ENCODE results near the gene TMC1. TPM values are rescaled to one million over a fixed set of nuclear protein-coding genes. Genes with fewer than 3 reads are reported as not detected.

Gene TMC1
- total and polyA plus RNA-seq, 2 experiments from 2014 or later, result not detected

DNA sequence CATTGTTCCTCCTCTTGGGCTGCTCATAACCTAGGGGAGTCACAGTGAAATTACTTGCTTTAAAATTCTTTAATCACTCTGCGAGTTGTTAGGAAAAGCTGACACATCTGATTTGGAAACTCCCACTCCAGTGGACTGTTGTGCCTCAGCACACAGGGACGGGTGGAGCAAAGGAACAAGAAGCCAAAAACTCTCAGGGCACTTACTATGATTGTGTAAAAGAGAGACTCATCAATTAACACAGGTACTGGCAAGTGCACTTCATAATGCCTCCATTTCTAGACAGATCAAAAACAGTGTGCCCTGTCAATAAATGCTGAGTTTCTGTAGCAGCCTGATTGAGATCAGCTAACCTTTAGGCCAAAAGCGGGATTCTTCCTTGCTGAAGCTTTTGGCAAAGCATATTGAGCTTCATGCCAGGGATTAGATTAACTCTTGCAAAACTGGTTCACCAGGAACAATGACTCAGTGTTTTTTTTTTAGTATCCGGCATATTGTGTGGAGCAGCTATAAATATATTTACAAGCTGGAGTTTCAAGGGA is 55.9 kb downstream of the TMC1 start:
- H3K27ac ChIP-seq, result no peak overlapping the region
- no peaks in the 10 kb centered on the region for H3K9me3 ChIP-seq (ENCODE audit: low read depth)
- H3K4me1 ChIP-seq (ENCODE audit: low read depth), result no peaks in the 10 kb centered on the region
- TF ChIP-seq, protein P1, sequence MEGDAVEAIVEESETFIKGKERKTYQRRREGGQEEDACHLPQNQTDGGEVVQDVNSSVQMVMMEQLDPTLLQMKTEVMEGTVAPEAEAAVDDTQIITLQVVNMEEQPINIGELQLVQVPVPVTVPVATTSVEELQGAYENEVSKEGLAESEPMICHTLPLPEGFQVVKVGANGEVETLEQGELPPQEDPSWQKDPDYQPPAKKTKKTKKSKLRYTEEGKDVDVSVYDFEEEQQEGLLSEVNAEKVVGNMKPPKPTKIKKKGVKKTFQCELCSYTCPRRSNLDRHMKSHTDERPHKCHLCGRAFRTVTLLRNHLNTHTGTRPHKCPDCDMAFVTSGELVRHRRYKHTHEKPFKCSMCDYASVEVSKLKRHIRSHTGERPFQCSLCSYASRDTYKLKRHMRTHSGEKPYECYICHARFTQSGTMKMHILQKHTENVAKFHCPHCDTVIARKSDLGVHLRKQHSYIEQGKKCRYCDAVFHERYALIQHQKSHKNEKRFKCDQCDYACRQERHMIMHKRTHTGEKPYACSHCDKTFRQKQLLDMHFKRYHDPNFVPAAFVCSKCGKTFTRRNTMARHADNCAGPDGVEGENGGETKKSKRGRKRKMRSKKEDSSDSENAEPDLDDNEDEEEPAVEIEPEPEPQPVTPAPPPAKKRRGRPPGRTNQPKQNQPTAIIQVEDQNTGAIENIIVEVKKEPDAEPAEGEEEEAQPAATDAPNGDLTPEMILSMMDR (IDR thresholded peaks at IDR 0.05; ENCODE audit: low read depth, low read length), result no peak
- H3K27me3 ChIP-seq, result no peaks in the 10 kb centered on the region
- no peak overlapping the region for H3K4me3 ChIP-seq
- no peaks in the 10 kb centered on the region for H3K36me3 ChIP-seq
- peak in 1 of 2 donors; percentile 93 for DNase-seq (ENCODE audit: low read depth in 1 of 2, low spot score in 1 of 2)

DNA sequence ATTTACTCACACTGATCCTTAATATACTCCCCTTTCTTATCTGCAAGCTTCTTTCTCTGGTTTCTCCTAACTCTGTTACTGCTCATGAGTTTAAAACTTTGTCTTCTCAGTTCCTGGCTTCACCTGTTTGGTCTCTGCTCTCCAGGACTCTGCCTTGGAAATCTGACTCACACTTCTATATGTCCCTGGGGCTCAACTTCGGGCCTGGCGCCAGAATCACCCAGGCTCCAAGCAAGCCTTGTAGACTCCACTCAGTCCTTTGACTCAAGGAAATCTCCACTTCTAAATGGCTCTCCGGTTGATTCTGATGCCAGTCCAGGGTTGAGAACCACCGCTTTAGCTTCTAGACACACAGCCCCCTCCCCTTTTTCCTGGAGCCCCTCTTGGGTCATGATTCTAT is 57.8 kb downstream of the TMC1 start:
- peak in 1 of 2 donors; percentile 82 for DNase-seq (ENCODE audit: low read depth in 1 of 2, low spot score in 1 of 2)
- H3K27me3 ChIP-seq, result no peaks in the 10 kb centered on the region
- no peaks in the 10 kb centered on the region for H3K9me3 ChIP-seq (ENCODE audit: low read depth)
- no peaks in the 10 kb centered on the region for H3K36me3 ChIP-seq
- no peak overlapping the region for H3K4me3 ChIP-seq
- TF ChIP-seq, protein P1 (IDR thresholded peaks at IDR 0.05; ENCODE audit: low read depth, low read length), result no peak
- H3K4me1 ChIP-seq (ENCODE audit: low read depth), result no peaks in the 10 kb centered on the region
- H3K27ac ChIP-seq, result no peak overlapping the region

DNA sequence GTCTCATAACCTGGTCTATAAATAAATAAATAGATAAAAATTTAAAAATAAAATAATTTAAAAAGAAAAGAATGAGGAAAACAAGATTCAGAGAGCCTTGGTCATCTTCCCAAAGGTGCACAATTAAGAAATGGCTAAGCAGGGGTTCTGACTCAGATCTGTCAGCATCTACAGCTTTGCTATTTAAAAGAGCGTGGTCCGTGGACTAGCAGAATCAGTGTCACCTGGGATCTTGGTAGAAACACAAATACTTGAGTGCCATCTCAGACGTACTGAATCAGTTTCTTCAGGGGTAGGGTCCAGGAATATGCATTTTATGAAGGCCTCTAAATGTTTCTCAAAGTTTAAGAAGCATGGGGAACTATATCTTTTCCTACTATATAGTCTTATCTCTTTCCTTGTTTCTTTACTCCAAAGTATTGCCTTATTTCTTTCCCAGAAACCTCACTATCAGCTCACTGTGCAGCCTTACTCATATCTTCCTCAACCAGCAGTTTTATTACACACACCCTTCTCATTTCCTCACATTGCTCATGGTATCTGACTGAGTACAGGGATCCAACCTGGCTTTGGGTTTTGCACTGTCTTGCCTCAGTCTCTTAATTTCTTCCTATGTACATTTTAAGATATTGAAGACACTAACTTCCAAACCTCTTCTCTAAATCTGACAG is 58.6 kb downstream of the TMC1 start:
- TF ChIP-seq, protein P1 (IDR thresholded peaks at IDR 0.05; ENCODE audit: low read depth, low read length), result no peak
- peak in 1 of 2 donors; percentile 64 for DNase-seq (ENCODE audit: low read depth in 1 of 2, low spot score in 1 of 2)
- no peak overlapping the region for H3K27ac ChIP-seq

DNA sequence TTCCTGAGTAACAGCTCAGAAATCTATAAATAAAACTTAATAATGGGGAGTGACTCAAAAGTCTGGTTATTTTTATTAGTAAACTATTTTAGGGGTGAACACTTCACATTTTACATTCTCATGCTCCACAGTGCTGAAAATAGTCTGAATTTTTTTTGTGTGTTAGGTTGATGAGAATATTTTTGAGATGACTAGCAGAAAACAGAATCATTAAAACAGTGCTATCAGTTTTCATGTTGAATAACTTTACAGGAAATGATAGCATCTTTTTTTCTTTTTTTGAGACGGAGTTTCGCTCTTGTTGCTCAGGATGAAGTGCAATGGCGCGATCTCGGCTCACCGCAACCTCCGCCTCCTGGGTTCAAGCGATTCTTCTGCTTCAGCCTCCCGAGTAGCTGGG is 60.3 kb downstream of the TMC1 start:
- DNase-seq (ENCODE audit: low read depth in 1 of 2, low spot score in 1 of 2), result no peak

More for the DNA sequence above, 58.6 kb downstream of the TMC1 start:
- Histone ChIP-seq H3K27me3 (no peaks in the 10 kb centered on the region), H3K36me3 (no peaks in the 10 kb centered on the region), H3K9me3 (ENCODE audit: low read depth) (no peaks in the 10 kb centered on the region), H3K4me3 (no peak overlapping the region), H3K4me1 (ENCODE audit: low read depth) (no peaks in the 10 kb centered on the region)

DNA sequence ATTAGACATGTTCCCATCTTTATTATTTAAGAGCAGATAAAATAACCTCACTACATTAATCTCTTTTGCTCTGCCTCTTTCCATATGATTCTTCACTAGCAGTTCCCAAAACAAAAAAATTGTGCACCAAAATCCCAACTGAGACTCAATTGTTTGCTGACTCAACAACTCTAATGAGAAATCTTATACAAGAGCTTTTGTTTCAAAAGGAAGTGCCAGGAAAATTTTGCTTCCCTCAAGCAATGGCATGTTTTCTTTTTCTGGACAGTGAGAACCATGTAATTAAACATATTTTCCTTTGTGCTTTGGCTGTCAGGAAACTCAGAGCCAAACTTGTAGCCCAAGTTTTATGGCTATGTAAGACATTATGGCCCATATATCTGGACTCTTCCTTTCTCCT is 62.0 kb downstream of the TMC1 start:
- peak in 1 of 2 donors; percentile 24 for DNase-seq (ENCODE audit: low read depth in 1 of 2, low spot score in 1 of 2)
- Histone ChIP-seq H3K4me3 (no peak overlapping the region), H3K4me1 (ENCODE audit: low read depth) (no peaks in the 10 kb centered on the region), H3K36me3 (no peaks in the 10 kb centered on the region), H3K27ac (no peak overlapping the region), H3K9me3 (ENCODE audit: low read depth) (no peaks in the 10 kb centered on the region), H3K27me3 (no peaks in the 10 kb centered on the region)
- TF ChIP-seq, protein P1 (IDR thresholded peaks at IDR 0.05; ENCODE audit: low read depth, low read length), result no peak

More for the DNA sequence above, 60.3 kb downstream of the TMC1 start:
- no peaks in the 10 kb centered on the region for H3K9me3 ChIP-seq (ENCODE audit: low read depth)
- no peaks in the 10 kb centered on the region for H3K36me3 ChIP-seq
- no peak overlapping the region for H3K4me3 ChIP-seq
- H3K27me3 ChIP-seq, result no peaks in the 10 kb centered on the region
- no peaks in the 10 kb centered on the region for H3K4me1 ChIP-seq (ENCODE audit: low read depth)
- H3K27ac ChIP-seq, result no peak overlapping the region
- TF ChIP-seq, protein P1 (IDR thresholded peaks at IDR 0.05; ENCODE audit: low read depth, low read length), result no peak

Measured in cardiac muscle cell (in vitro differentiated cells and primary cell).